H1 (cell line): ENCODE data around the gene TNIK. TPM values are rescaled to one million over a fixed set of nuclear protein-coding genes. Genes with fewer than 3 reads are reported as not detected.

Experiments
- NANOG ChIP-seq: IDR thresholded peaks from 2 replicates; pipeline ENCODE4 v1.6.1; 2011; ENCODE audit warnings: low read length, low read depth, mild to moderate bottlenecking, inconsistent platforms; ENCODE audit not compliant: insufficient read depth, poor library complexity, severe bottlenecking
- RAD21 ChIP-seq, 2 experiments: IDR thresholded peaks in 1 of 2; conservative IDR thresholded peaks in 1 of 2; 2 replicates each; pipeline ENCODE4 v1.6.1; 2011; ENCODE audit warnings: low read depth in 2 of 2, low read length in 2 of 2, improper control_type of control experiment in 1 of 2, inconsistent platforms in 1 of 2, mild to moderate bottlenecking in 1 of 2, moderate library complexity in 1 of 2
- RNF2 ChIP-seq: fragments of 200-900, 300-1000 bp; sonication (generic); IDR thresholded peaks from 2 replicates; pipeline ENCODE4 v1.7.1; 2016; ENCODE audit warnings: borderline replicate concordance, low read depth, mild to moderate bottlenecking, antibody characterized with exemption, low read length; ENCODE audit not compliant: poor library complexity, severe bottlenecking; ENCODE audit errors: missing control alignments
- polyA plus RNA-seq, 7 experiments: library from polyadenylated mRNA; depleted of rRNA in 3 of 7; stranded (reverse) in 5 of 7; unstranded in 2 of 7; fragments of >200 nt in 5 of 7; fragments of 200-250 nt in 2 of 7; gene quantifications; 1 replicate in 5 of 7; 2 replicates in 1 of 7; 4 replicates in 1 of 7; pipeline versions ENCODE4 v1.2.1 to v1.2.3, GENCODE V29; 2011 to 2013; ENCODE audit warnings: missing spikeins in 2 of 7, mixed read lengths in 2 of 7
- total RNA-seq: library from RNA; stranded (reverse); fragmentation: NEBNext Ultra II Directional; extraction: Animal tissue kit (Norgen Biotek cat#: 25700); gene quantifications from 2 replicates; pipeline ENCODE4 v1.2.1, GENCODE V29; 2021

The TNIK gene
- total and polyA plus RNA-seq, 2 of the 8 experiments (the other 6 are each of a cell fraction or from before 2014, with no cell fraction given): 7.4 to 42.0 TPM

- TF ChIP-seq RNF2: no peak
- no peak for TF ChIP-seq NANOG
- TF ChIP-seq RAD21 (IDR thresholded peaks at IDR 0.05 in 1 of 2, conservative IDR thresholded peaks at IDR 0.05 in 1 of 2; ENCODE audit: low read depth in 2 of 2, low read length in 2 of 2): no peak
These were observed 294.2 kb downstream of the TNIK start (continued) for GRCh38 chr3:171165983-171166382.
